AG04449 (cell line): ENCODE measurements around the gene LPIN1.

Experiments used
- CTCF ChIA-PET: fragments of 350-600 bp; formaldehyde crosslinking; extraction: SDS; loops from one replicate; lab custom pipeline; 2021; ENCODE audit warnings: antibody characterized with exemption; lab: Yijun Ruan, JAX
- POLR2A ChIA-PET: fragments of 400-600, 350-600 bp; formaldehyde crosslinking; extraction: SDS; loops from one replicate; lab custom pipeline; 2020; ENCODE audit warnings: antibody characterized with exemption, inconsistent platforms; lab: Yijun Ruan, JAX
- DNase-seq: peaks from one replicate; pipeline ENCODE4 v3.0.0-alpha.2; 2010; ENCODE audit warnings: low read depth, low spot score
- H3K4me3 ChIP-seq: 2 replicates; pipeline ENCODE4 v1.5.1; 2011; ENCODE audit warnings: low read depth, mild to moderate bottlenecking, control low read depth, low read length
- TF ChIP-seq, protein P1 (sequence below): IDR thresholded peaks from one replicate; pipeline ENCODE4 v1.5.1; 2011; ENCODE audit warnings: mild to moderate bottlenecking, moderate library complexity, low read length, control low read depth, inconsistent platforms; ENCODE audit not compliant: insufficient read depth; ENCODE audit errors: missing control alignments

The LPIN1 gene

DNA sequence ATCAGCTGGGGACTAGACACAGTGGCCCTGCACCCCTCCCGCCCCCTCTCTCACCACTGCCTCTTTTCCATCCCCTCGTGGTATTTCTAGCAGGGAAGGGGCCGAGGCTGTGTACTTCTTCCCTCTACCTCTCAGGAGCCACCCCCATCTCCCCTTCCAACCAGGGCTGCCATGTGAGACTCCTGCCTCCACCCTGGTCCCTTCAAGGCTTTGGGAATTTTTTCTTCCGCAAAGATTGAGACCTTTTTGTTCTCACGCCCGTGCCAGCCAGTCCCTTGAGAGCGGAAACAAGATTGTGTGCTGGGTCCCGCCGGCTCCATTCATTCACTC is 39.1 kb downstream of the LPIN1 start:
- ChIA-PET POLR2A (no interaction called here), CTCF (interaction anchor here (0.6 to 10.8 kb wide), 13 partner anchors 9 to 1215 kb away, joined by 3 to 508 read pairs (median 4); partner anchors contain the start of gene LPIN1)
- DNase-seq: no peak
- H3K4me3 ChIP-seq: no peak overlapping the region
- TF ChIP-seq, protein P1, sequence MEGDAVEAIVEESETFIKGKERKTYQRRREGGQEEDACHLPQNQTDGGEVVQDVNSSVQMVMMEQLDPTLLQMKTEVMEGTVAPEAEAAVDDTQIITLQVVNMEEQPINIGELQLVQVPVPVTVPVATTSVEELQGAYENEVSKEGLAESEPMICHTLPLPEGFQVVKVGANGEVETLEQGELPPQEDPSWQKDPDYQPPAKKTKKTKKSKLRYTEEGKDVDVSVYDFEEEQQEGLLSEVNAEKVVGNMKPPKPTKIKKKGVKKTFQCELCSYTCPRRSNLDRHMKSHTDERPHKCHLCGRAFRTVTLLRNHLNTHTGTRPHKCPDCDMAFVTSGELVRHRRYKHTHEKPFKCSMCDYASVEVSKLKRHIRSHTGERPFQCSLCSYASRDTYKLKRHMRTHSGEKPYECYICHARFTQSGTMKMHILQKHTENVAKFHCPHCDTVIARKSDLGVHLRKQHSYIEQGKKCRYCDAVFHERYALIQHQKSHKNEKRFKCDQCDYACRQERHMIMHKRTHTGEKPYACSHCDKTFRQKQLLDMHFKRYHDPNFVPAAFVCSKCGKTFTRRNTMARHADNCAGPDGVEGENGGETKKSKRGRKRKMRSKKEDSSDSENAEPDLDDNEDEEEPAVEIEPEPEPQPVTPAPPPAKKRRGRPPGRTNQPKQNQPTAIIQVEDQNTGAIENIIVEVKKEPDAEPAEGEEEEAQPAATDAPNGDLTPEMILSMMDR: no peak

DNA sequence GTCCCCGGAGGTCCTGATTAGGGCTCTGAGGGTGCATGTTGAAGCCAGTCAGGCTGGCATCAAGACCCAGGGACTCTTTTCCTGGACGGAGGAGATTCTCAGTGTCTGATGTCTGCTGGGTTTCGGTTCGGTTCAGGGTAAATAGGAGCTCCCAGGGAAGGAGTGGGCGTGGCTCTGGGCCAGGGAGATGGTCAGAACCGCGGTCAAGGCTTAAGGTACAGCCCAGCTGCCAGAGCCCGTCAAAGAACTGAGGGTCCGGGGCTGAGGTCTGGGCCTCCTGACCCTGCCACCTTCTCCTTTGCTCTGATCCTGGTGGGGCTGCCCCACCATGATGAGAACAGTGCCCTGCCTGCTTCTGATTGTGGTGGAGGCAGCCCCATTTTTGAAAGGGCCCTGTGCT is 39.8 kb downstream of the LPIN1 start:
- TF ChIP-seq, protein P1: no peak
- ChIA-PET CTCF (interaction anchor here (0.7 to 10.8 kb wide), 8 partner anchors 9 to 1221 kb away, joined by 3 to 508 read pairs (median 6); partner anchors contain the start of gene LPIN1), POLR2A (no interaction called here)
- no peak overlapping the region for H3K4me3 ChIP-seq
- no peak for DNase-seq

DNA sequence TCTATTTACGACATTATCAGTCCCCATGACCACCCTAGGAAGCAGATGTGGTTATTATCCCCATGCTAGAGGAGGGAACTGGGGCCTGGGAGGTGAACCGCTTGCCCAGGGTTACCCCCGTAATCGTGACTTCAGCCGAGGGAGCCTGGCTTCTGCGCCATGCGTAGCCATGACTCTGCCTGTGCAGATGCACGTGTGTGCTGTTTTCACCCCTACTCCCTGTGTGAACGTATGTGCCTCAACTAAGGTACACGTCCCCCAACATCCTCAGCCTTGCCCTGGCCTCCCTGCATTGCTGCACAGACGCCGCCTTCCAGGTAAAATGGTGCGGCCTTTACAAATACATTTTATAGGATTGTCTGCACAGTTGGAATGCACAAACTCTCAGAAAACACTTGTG is 40.2 kb downstream of the LPIN1 start:
- H3K4me3 ChIP-seq: no peak overlapping the region
- DNase-seq: no peak
- POLR2A ChIA-PET: no interaction called here
- TF ChIP-seq, protein P1: no peak
- CTCF ChIA-PET: interaction anchor here (0.6 to 10.8 kb wide), 13 partner anchors 8 to 1220 kb away, joined by 3 to 508 read pairs (median 4); partner anchors contain the start of gene LPIN1

DNA sequence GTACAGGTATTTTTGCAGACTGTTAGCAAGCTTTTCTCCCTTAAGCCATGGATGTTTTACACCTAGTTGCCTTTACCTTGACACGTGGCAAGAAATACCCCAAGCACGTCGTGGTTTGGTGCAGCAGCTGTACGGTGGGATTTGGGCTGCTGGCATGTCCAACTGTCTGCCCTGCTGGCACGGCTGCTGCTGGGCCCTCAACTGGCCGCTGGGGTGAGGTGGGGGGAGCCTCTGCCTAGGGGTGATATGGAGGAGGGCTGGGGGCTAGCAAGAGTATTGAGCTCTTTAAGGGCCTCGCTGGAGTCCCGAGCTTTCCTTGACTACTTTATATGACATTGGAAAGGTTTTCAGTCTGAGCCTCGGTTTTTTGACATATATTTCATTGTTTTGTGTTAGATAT is 41.6 kb downstream of the LPIN1 start:
- H3K4me3 ChIP-seq: no peak overlapping the region
- CTCF ChIA-PET: interaction anchor here (0.8 to 7.5 kb wide), 10 partner anchors 9 to 100 kb away, joined by 3 to 65 read pairs (median 4); no protein-coding TSS in a partner anchor
- DNase-seq: no peak
- TF ChIP-seq, protein P1: no peak
- POLR2A ChIA-PET: no interaction called here

DNA sequence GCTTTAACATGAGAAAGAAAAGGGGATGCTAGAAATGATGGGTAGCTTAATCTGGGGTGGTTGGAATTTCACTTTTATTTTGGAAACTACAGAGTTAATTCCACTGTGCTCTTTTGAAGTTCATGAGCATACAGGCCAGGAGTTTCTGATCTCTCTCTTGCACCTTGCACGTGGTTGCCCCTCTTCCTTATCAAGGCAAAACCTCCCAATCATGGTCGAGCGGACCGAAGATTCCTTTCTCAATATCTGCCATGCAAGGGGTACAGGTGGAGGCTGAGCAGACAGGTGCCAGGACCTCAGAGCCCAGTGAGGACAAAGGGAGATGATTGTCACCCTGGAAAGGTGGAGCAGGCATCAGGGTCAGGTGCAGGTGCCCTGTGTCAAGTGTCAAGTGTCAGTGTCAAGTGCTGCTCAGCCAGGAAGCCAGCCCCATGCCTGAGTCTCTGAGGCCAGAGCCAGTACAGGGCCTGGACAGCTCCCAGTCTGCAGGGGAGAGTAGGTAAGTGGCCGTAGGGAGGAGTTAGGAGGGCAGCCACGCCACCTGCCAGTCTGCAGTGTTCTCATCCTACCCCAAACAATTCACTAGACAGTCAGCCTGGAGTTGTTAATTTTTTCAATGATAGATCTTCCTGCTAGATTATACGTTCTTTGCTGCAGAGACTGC is 42.2 kb downstream of the LPIN1 start:
- DNase-seq: no peak
- POLR2A ChIA-PET: no interaction called here
- no peak overlapping the region for H3K4me3 ChIP-seq
- CTCF ChIA-PET: interaction anchor here (0.7 to 7.5 kb wide), 8 partner anchors 10 to 101 kb away, joined by 3 to 65 read pairs (median 4); no protein-coding TSS in a partner anchor
- TF ChIP-seq, protein P1: no peak

DNA sequence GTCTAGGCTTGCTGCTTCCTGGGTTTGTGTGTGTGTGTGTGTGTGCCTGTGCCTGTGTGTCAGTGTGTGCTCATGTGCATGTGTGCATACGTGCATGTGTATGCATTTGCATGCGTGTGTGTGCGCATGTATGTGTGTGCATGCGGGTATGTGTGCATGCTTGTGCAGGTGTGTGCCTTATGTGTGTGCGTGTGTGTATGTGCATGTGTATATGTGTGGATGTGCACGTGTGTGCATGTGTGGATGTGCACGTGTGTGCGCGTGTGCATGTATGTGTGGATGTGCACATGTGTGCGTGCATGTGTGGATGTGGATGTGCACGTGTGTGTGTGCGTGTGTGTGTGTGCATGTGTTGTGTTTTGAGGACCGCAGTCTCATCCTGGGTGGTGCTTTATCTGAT is 42.8 kb downstream of the LPIN1 start:
- POLR2A ChIA-PET: no interaction called here
- CTCF ChIA-PET: interaction anchor here (0.7 to 7.5 kb wide), 3 partner anchors 10 to 96 kb away, joined by 3 to 65 read pairs (median 3); no protein-coding TSS in a partner anchor
- no peak overlapping the region for H3K4me3 ChIP-seq
- TF ChIP-seq, protein P1: no peak
- no peak for DNase-seq
